DOHH2 (cell line): ENCODE data around the gene NR3C2.

Experiments
- CTCF ChIP-seq: fragments of 200-600 bp; sonication (generic); IDR thresholded peaks from one replicate; pipeline ENCODE4 v1.5.1; 2014; ENCODE audit warnings: antibody characterized with exemption, mild to moderate bottlenecking, low read depth, low read length; ENCODE audit not compliant: poor library complexity, severe bottlenecking
- EZH2phosphoT487 ChIP-seq: fragments of 200-600 bp; sonication (generic); IDR thresholded peaks from 2 replicates; pipeline ENCODE4 v1.6.1; 2017; ENCODE audit warnings: borderline replicate concordance, mild to moderate bottlenecking, antibody characterized with exemption, low read length, moderate library complexity, mixed read lengths

DNA sequence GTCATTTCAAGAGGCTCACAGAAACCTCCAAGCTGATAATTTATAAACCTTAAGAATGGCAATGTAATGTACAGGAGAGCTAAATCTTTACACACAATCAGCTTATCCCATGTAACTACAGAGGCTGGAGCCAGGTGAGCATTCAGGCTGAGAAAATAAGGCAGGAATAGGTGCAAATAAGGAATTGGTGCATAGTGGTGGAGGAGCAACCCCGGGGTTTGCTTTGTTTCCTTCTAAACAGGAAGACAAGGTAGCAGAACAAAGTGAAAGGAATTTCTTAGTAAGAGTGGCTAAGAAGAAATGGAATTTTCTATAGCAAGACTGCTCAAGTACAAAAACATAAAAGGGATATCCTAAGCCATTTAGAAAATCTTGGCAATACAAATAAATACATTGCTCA, 82.4 kb downstream of the NR3C2 start:
- TF ChIP-seq CTCF (no peak), EZH2phosphoT487 (no peak)
